ENCODE data around the gene RECK.
"Not testable (repeated sequence)": the region's sequence is repeated elsewhere in the genome, so short reads cannot be mapped to it uniquely, and the experiment has no call there.

The RECK gene

DNA sequence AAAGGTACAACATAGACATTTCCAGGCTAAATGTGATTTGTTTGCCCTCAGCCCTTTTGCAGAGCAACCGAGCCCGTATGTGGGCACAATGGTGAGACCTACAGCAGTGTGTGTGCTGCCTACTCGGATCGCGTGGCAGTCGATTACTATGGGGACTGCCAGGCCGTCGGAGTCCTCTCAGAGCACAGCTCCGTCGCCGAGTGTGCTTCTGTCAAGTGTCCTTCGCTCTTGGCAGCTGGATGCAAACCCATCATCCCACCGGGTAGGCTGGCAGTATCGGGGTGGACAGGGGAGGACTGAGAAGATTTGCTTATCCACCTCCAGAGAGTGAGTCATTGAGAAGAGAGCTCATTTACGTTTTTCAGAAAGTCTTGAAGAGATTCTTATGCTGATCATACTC is 82.0 kb downstream of the RECK start:
- DNase-seq = no peak

DNA sequence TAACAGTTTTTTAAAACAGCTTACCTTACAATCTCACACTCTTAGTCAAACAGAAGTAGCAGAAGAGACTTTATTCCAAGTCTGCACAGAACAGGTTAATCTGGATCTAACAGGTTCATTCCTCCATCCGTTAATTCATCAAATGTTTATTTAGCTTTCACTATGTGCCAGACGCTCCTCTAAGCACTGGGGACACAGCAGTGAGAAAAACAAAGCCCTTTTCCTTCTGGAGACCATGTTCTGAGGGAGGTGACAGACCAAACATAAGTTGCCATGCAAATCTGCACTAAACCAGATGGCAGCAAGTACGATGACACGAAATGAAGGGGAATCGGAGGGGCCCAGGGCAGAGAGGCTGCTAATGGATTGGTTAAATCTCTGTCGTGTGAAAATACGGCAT is 82.8 kb downstream of the RECK start:
- no peak for DNase-seq

DNA sequence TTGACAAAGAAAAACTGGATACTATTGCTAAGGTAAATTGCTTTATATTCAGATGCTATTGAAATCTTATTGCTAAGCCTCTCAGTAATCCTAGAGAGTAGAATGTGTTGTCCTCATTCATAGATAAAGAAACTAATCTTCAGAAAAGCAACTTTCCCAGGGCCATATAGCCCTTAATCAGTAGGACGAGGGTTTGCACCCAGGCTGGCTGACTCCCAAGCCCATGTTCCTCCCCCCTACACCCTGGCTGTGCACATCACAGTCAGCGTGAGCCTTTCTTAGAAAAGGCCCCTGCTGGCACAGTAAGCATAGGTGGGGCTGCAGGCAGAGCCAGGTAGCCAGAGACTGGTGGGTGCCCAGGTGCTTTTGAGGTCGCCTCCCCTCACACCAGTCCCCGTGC is 84.0 kb downstream of the RECK start:
- DNase-seq = no peak

DNA sequence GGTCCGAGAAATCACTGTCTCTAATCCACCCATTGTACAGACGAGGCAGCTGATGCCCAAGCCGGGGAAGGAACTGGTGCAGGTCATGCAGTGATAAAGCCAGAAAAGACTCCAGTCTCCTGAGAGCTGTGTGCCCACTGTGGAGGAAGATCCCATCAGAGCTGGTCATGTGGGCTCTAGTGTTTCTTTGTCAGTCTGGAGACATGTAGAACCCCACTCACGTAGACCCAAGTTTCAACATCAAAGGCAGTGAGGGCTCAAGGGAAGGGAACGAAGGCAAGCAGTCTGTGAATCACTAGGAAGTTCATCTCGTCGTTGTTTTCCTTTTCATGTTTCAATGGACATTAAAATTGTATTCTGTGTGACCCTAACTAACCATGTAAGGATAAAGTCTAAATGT is 85.3 kb downstream of the RECK start:
- no peak for DNase-seq

DNA sequence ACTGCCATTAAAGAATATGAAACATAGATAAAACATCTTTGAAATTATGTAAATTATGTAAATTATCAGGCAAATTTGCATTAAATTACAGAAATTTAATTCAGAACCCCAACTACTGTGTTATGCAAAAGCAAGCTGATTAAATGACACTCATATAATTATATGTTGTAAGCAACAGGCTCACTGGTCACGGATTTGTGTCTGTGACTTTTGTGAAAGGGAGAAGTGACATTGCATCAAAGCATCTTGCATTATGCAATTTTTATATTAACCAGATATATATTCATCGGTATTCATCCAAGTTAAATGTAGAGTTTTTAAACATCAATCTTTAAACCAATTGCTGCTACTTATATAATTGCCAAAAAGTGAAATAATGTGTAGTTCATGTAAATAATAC is 86.8 kb downstream of the RECK start:
- no peak for DNase-seq

DNA sequence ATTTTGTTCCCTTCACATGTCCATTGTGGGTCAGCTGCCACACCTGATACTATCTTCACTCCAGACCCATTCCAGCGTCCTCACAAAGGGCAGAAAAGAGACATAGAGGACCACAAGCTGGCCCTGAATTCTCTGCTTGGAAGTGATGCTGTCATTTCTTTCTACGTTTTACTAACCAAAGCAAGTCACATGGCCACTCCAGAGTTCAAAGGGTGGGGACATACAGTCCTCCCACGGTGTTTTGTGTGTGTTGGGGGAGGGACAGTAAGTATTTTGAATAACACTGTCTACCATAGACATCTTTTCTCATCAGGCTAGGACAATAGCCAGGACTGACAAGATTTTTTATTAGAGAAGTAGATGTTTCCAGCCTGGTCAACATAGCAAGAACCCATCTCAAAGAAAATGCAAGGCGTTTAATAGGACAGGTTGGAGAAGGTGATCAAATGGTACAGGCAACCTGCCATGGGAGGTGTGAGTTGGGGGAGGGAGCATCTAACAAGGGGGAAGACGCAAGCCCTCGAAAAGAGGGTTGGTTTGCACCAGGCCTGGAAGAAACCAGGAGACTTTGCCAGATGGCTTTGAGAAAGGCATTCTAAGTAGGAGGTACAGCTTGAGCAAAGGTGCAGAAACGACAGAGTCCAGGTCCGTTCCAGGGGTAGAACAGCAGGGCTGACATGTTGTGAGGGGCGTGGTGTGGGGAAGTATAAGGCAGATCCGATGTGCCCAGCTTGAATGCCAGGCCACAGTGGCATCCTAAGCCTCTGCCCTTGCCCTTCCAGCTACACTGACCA is 88.5 kb downstream of the RECK start:
- DNase-seq = no peak

DNA sequence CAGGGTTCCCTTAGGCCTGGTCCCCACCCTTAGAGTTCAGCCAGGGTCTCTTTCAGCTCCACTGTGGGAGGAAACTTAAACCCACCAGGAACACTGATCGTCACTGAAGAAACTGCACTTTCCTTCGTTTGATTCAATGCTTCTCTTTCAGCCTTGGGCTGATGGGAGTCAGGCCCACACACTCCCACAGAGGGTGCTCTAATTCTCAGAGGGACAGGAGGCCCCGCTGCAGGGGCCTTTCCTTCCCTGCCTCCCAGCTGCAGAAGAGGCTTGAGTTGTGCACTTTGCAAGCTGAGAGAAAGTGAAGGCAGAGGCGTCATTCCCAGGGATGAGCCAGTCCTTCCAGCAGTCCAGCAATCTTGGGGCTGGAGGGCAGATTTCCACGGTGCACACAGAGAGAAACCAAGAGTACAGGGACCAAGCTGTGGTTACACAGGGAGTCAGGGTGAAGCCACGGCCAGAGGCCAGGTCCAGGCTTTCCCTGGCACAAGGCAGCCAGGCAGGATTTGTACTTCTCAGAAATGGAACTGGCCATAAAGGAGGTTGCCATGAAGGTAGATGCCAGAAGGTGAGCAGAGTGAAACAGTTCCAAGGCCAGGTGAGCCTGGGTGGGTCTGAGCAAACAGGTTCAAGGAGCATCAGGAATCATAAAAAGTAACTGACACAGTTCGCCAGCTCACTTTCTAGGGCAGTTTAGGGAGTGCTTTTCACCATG is 89.5 kb downstream of the RECK start:
- DNase-seq = no peak

DNA sequence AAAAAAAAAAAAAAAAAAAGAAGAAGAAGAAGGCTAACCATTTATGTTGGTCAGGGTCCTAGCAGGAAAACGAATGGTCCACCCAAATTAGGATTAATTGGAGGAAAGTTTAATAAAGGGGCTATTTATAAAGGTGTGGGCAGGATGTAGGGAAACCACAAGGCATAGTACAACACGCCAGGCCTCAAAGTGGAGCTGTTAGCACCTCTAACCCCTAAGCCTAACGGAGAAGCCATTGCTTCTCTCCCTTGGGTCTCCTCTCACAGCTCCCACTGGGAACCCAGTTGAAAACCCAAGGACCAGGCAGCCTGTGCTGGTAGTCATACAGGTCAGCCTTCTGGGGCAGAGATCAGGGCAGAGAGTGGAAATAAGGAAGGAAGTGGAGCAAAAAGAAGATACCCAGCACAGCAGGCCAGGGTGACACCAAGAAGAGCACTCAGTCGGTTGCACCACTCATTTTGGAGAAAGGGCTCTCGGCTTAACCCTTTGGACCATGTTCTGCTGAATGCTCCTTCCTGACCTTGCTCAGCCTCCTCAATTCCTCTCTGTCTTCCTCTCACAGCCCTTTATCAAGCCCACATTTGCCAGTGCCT is 91.0 kb downstream of the RECK start:
- DNase-seq = no peak

DNA sequence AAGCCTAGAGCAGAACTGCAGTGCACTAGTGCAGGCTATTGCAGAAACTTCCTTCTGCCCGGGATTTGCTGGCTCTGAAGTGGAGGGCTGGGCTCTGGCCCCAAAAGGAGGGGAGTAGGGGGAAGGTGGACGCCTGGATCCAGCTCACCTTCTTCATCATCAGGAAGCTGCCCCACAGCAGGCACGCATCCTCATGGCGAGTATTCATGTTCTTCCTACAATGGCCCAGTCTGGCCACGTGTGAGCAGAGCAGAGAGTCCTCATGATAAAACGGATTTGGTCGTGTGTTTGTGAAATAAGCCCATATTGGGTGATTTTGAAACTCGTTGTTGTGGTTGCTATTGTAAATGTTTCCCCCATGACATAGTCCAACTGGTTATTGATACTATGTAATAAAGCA is 91.6 kb downstream of the RECK start:
- DNase-seq = no peak

DNA sequence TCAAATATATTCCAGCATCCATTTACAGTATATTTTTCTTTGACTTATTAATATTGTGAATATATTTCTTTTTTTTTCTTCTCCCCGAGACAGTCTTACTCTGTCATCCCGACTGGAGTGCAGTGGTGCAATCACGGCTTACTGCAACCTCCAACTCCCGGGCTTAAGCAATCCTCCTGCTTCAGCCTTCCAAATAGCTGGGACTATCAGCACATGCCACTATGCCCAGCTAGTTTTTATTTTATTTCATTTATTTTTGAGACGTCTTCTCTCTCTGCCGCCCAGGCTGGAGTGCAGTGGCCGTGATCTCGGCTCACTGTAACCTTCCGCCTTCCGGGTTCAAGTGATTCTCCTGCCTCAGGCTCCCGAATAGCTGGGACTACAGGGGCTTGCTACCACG is 92.4 kb downstream of the RECK start:
- DNase-seq = no peak

DNA sequence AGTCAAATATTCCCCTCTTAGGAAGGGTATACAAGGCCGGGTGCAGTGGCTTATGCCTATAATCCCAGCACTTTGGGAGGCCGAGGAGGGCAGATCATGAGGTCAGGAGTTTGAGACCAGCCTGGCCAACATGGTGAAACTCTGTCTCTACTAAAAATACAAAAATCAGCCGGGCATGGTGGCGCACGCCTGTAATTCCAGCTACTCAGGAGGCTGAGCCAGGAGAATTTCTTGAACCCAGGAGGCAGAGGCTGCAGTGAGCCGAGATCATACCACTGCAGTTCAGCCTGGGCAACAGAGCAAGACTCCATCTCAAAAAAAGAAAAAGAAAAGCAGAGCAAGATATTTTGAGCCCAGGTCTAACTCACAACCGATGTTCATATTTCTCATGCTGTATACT is 95.0 kb downstream of the RECK start:
- DNase-seq = not testable (repeated sequence)

DNA sequence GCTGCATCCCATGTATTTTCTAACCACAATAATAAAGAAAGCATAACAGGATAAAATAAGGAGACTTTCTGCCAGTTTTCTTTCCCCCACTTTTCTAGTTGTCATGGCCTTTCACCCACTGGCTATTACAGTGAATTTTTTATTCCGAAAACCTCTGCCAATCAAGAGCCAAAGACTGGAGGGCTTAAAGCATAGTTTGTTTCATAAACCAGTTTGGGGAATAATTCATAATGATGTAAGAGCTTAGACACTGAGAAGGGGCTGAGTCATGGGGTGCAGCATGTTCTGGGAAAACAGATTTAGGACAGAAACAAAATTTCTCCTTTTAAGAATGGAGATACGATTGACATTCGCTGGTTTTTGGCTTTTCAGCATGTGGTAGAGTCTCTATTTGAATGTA is 95.4 kb downstream of the RECK start:
- DNase-seq = no peak

DNA sequence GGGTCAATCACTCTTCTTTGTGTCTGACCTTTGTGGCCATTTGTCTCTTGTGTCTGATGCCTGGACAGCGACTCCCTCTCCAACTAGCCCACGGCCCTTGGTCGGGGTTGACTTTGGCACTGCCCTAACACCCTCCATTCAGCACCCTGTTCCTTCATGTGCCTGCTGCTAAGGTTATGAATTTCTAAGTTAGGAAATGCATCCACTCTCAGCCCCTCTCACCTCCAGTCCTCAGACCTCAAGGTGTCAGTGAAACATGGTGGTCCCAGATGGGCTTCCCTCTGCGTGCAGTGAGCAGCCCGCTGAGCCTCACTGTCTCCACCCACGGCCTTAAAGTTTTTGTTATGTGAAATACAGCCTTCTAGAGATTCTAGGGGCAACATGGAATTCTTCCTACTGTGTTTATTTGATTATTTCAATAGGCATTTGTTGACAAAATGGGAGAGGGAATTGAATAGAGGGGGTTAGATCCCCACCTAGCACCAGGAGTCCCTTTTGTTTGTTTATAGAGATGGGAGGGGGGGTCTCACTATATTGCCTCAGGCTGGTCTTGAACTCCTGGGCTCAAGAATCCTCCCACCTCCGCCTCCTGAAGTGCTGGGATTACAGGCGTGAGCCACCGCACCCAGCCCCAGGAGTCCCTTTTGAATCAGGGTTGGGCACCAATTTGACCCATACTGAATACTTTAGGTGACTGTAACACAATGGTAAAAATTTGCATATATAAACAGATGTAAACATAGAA is 98.2 kb downstream of the RECK start:
- no peak for DNase-seq

DNA sequence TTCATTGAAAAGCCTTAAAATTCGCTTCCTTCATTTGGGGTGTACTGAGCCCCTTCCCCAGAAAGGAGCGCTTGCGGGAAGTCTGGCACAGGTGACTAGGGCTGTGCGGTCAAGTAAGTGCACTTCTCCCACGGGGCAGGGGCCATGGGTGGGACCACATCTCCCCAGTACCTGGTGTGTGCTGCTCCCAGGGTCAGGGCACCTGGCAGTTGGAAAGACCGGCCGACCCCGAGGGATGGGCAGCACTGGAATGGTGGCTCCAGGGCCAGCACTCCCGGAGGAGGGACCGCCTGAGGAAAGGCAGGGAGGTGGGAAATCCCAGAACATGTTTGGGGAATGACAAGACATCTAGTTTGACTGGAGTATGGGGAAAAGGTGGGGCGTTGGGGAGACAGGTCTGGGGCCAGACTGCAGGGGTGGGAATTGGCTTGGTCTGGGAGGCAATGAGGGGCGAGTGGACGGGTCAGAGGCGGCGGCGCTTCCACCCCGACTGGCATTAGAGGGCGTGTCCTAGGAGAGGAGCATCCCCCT is 99.1 kb downstream of the RECK start:
- DNase-seq = no peak

DNA sequence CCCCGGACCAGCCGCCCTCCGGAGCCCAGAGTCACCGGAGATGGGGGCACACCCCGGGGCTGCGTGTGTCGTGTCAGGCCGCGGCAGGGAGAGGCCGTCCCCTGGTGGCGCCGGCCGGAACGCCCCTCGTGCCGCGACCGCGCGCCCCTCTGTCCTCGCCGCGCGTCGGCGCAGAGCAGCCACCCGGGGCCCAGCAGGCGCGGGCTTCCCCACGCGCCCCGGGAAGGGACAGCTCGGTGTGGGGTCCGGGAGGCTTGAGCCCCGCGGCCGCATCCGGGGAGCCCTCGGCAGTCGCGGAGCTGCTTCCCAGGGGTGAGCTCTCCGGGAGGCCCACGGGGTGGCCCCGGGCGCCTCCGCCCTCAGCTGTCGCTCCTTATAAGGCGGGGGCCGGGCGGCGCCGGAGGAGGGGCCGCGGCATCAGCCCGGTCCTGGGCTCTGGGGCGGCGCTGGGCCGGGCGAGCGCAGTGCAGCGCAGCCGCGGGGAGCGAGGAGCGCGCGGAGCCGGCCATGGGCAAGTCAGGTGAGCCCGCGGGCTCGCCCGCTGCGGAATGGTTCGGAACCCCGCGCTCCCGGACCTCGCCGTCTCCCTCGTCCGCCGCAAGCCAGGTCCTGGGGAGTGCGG is 99.7 kb downstream of the RECK start, which contains the start of gene GLIPR2:
TSS of gene GLIPR2 (plus strand) at position 462 of the 622 bp plus-strand sequence. CDS start at position 508, 46 bp downstream.
- peak; percentile 59 for DNase-seq

DNA sequence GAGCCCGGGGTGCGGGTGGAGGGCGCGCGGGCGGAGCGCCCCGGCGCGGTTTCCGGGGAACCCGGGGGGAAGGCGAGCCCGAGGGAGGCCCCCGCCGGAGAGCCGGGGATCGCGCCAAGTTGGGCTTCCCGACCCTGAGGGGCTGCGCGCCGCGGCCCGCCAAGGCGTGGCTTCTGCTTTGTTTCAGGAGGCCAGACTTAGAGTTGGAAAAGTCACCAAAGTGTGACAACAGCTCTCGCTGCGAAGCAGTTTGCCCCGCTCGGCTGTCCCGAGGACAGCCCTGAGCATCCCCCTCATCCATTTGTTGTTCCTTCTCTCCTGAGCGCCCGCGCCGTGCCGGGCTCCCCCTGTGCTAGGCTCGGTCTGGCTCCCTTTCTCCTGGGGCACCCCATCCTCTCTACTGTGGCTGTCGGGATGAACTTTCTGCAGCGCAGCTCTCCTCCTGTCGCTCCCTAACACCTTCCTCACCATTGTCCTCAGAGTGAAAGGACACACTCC is 100.2 kb downstream of the RECK start:
- DNase-seq = no peak

DNA sequence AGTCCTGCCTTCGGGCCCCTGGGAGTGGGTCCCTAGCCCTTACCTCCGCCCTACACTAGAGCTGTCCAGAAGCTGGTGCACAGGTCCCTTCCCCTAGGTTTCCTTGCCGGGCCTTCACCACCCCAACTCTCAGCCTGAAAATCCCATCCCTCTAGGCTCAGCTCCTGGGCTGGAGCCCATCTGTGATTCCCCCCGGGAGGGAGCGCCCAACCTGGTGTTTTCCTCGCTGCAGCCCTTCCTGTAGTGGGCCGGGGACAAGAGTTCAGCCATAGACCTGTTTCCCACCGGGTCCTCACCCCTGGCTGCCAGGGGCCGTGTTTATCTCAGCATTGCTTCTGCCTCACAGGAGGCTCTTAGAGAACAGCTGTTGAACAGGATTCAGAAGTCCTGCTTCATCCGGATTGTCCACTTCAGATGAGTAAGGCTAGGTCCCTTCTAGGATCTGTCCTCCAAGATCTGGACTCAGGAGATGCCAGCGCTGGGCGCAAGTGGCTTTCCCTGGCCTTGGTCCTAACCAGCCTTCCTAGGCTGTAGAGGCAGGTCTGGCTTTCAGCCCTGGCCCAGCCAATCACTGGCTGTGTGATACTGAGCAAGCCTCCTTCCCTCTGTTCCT is 100.8 kb downstream of the RECK start:
- DNase-seq = no peak

DNA sequence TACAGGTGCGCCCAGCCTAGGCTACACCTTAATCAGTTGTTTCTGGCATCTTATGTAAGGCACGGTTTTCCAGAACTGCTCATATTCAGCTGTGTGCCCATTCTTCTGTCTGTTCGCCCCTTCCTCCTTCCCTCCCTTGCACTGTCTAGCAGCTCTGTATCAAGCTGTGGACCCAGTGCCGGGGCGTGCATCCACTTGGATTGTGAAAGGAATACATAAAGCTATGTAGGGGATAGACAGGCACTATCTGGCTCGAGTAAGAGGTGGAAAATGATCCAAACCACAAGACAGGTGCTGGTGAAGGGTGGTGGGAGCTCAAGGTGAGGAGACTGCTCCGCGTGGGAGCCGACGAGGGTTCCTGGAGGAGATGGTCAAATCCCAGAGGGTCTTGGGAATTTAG is 101.8 kb downstream of the RECK start:
- no peak for DNase-seq

DNA sequence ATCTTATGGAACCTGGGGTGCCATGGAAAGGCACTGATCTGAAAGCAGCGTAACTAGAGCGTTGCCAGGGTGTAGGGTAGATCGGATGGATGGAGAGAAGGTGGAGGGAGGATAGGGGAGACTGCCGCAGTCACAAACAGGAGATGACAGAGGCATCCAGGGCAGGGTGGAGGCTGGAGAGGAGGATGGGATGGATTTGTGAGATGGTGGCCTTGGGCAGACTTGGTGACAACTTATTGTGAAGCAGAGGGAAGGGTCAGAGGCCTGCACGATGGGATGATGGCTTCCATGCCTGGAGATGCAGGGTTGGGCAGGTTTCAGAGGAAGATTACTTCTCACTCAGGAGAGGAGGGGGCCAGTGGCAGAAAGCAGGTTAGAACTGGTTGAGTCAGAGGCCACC is 102.2 kb downstream of the RECK start:
- DNase-seq = no peak

DNA sequence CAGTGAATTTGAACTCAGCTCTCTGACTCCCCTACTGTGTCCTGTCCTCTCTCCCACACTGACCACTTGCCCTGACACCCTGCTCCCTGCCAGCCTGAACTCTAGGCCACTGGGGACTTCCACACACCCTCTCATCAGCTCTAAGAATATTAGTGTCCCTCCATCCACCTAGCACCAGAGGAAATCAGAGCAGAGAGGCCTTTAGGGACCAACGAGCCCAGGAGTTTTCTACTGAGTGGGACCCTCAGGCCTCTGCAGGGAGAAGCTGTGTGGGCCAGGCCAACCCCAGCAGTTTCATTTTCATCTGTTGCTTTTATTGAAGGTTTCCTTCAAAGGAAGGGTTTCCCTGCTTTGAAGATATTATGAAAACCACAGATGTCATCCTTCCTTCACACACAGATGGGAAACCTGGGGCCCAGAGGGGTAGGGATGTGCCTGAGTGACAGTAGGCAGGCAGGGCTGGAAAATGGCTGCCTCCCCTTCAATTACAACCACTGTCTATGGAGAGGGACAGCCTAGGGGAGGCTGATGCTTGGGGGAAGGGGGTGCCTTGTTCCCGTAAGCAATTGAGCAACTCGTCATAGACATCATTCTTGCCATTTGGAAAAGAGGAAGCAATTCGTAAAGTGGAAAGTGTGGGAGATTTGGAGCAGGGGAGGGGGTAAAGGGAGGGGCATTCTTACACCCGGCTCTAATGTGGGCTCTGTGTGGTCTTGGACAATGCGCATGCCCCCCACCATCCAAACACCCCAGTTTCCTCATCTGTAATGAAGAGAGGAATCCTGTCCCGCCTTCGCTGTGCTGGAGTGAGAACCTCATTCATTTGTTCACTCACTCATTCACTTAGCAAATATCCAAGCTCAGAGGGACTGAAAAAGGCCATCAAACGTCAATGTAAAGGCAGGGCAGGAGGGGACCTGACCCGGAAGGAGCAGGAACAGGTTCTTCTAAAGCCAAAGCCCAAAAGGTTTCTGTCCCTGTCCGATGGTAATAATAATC is 103.7 kb downstream of the RECK start:
- no peak for DNase-seq

DNA sequence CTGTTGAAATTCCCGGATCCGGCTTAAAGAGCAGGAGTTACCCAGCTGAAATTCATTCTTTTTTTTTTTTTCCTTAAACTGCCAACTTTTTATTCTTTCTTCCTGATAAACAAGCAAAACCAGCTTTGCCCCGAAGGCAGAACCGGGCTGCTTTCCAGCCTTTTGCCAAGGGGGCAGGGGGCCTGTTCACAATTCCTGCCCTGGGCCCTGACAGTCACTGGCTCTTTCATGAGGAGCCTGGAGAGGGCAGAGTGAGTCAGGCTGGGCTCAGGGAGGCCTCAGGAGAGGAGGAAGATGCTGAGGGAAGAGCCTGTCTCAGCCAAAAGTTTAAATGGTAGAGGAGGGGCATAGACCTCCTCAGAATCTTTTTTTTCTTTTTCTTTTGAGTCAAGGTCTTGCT is 104.6 kb downstream of the RECK start:
- no peak for DNase-seq
